HG03521 (cell line): ENCODE measurements around the gene CAPN8.

ENCODE experiments used
- ATAC-seq: cut with Tn5 transposase; IDR thresholded peaks from one replicate; pipeline ENCODE4 v1.9.1; 2021; ENCODE audit warnings: mild to moderate bottlenecking, moderate library complexity; ENCODE audit not compliant: unreplicated experiment

Gene CAPN8

GRCh38 chr1:223702735-223703667 lies 37.5 kb upstream of the CAPN8 start:
- no peak for ATAC-seq

- ATAC-seq = no peak
These were observed 35.6 kb upstream of the CAPN8 start for GRCh38 chr1:223700942-223701637.

GRCh38 chr1:223700388-223700918 lies 35.0 kb upstream of the CAPN8 start:
- no peak for ATAC-seq

GRCh38 chr1:223695941-223696340 lies 30.4 kb upstream of the CAPN8 start:
- no peak for ATAC-seq

GRCh38 chr1:223695014-223695548 lies 29.6 kb upstream of the CAPN8 start:
- no peak for ATAC-seq

GRCh38 chr1:223691121-223691520 lies 25.6 kb upstream of the CAPN8 start:
- ATAC-seq = no peak

GRCh38 chr1:223684488-223684792 lies 18.9 kb upstream of the CAPN8 start:
- no peak for ATAC-seq

GRCh38 chr1:223683586-223684487 lies 18.3 kb upstream of the CAPN8 start:
- ATAC-seq = no peak

- no peak for ATAC-seq
These were observed 17.0 kb upstream of the CAPN8 start for GRCh38 chr1:223682502-223682901.

GRCh38 chr1:223680188-223680587 lies 14.7 kb upstream of the CAPN8 start:
- no peak for ATAC-seq

- ATAC-seq = no peak
These were observed 13.3 kb upstream of the CAPN8 start for GRCh38 chr1:223678841-223679240.

GRCh38 chr1:223674119-223674890 lies 8.8 kb upstream of the CAPN8 start:
- no peak for ATAC-seq

GRCh38 chr1:223670458-223671159 lies 5.1 kb upstream of the CAPN8 start:
- ATAC-seq = no peak

GRCh38 chr1:223669003-223669795 lies 3.7 kb upstream of the CAPN8 start:
- ATAC-seq = no peak

GRCh38 chr1:223667484-223668182 lies 2.1 kb upstream of the CAPN8 start:
- no peak for ATAC-seq

- no peak for ATAC-seq
These were observed 1.4 kb downstream of the CAPN8 start for GRCh38 chr1:223664106-223664505.

GRCh38 chr1:223662943-223663342 lies 2.6 kb downstream of the CAPN8 start:
- no peak for ATAC-seq

GRCh38 chr1:223659711-223660110 lies 5.8 kb downstream of the CAPN8 start:
- no peak for ATAC-seq
